ENCODE data around the gene DNAH14.

The DNAH14 gene

GRCh38 chr1:225435957-225436392 is 506.5 kb downstream of the DNAH14 start:
- DNase-seq: no peak

- no peak for DNase-seq
Measured at GRCh38 chr1:225437710-225438437, 508.4 kb downstream of the DNAH14 start.

GRCh38 chr1:225440380-225441221 is 511.1 kb downstream of the DNAH14 start:
- no peak for DNase-seq

GRCh38 chr1:225441314-225442122 is 512.0 kb downstream of the DNAH14 start:
- no peak for DNase-seq

GRCh38 chr1:225442123-225442505 is 512.6 kb downstream of the DNAH14 start:
- DNase-seq: no peak

DNA sequence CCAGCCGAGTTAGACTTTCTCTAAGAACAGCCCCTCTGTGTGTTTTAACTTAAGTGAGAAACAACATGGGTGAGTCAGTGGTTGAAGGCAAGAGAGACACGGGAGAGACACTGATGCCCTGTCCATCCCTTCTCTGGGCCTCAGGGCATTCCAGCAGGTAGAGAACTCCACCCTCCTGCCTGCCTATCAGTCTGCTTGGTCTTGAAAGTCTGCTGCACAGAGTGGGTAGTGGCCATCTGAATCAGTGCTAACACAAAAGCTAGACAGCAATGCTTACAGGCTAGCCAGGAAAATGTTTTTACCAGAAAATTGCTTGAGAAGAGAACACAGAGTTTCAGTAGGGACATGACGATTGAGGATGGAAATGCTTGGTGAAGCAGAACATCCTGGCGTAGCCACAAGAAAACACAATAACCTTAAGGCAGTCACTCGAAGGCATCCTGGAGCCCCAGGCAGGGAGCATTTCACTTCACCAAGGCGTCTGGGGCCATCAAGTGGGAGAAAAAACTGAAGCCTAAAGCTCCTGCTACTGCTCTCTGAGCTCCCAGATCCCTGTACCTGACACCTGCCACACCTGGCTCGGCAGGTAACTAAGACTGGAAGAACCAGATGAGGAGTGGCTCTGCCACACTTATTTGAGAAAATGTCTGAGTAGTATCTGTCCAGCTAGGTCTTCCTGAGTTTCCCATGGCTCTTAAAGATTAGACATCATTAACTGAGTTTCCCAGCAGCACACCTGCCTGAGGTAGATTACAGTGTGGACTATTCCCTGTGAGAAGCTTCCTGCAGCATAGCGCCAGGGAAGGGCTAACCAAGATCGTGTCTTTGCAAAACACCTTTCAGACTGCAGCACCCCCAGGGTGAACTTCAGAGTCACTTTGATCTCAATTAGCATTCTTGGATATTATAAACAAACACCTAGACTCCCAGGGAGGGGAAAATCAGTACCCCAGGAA is 516.4 kb downstream of the DNAH14 start:
- DNase-seq: no peak

DNA sequence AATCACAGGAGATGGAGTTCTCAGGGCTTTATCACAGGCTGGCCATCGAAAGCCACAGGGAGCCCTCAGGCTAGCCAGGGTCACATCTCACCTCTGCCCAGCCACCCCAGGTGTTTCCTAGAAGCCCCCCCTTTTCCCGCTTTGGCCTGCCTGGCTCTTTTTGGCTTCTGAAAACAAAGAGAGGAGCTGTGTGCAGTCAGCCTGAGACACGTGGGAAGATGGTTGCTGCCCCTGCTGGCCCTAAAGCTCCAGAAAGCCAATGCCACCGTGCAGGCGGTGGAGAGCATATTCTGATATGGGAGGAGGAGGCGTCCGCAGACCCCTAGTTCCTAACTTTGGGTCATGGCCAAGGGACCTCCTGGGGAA is 517.1 kb downstream of the DNAH14 start:
- DNase-seq: no peak

GRCh38 chr1:225446981-225447615 is 517.6 kb downstream of the DNAH14 start:
- no peak for DNase-seq

GRCh38 chr1:225447650-225448089 is 518.2 kb downstream of the DNAH14 start:
- DNase-seq: no peak

GRCh38 chr1:225448146-225448805 is 518.8 kb downstream of the DNAH14 start:
- no peak for DNase-seq
